ENCODE data around the gene SFTA2. TPM values are rescaled to one million over a fixed set of nuclear protein-coding genes. Genes with fewer than 3 reads are reported as not detected.
"Not testable (repeated sequence)": the region's sequence is repeated elsewhere in the genome, so short reads cannot be mapped to it uniquely, and the experiment has no call there.

SFTA2 gene
- total RNA-seq, 2 experiments from 2014 or later: not detected

DNA sequence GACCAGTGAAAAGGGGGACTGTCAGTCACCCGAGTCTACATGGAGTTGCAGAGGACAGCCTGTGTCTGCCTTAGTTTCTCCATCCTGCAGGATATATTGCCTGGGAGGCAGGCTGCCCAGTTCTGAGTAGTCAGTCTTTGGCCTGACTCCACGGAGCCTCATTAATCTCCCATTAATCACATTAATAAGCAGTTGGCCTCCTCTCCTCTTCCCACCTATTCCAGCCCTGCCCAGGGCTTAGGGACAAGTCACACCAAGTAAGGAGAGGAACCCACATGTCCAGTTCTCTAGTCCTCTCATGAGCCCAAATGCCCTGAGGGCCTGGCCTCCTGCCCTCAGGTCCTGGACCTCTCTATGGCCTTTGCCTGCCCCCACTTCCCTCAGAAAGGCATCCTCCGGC is 7.5 kb upstream of the SFTA2 start:
- CTCF ChIA-PET: interaction anchor here (0.7 to 1.0 kb wide), 2 partner anchors 24 to 25 kb away, joined by 3 read pairs; no protein-coding TSS in a partner anchor
- H3K4me3 Mint-ChIP-seq: no peak overlapping the region
- H3K9me3 Mint-ChIP-seq: no peaks in the 10 kb centered on the region
- peaks cover 2% of the 10 kb centered on the region for H3K4me1 Mint-ChIP-seq (ENCODE audit: low read depth)
- H3K36me3 Mint-ChIP-seq (ENCODE audit: low read depth): no peaks in the 10 kb centered on the region
- H3K27ac Mint-ChIP-seq: no peak overlapping the region
- intact Hi-C loops (cut with micrococcal nuclease): no loop called here
- DNase-seq: no peak
- H3K27me3 Mint-ChIP-seq (ENCODE audit: low read depth): peaks cover 31% of the 10 kb centered on the region

DNA sequence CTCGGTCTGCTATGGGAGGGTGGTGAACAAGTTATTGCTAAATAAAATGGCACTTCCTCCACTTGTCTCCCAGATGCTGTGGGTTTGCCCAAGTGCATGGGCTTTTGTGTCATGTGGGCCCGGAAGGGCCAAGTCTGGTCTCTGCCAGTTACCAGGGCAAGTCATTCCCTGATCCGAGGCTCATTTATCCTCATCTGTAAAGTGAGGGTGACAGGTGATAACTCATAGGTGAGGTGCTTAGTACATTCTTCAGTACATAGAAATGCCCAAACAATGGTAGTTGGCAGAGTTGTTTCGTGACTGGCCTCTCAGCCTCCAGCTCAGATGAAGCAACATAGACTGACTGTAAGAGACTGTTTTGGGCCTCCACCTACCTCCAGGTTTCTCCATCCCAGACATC is 6.8 kb upstream of the SFTA2 start:
- intact Hi-C loops (cut with micrococcal nuclease): no loop called here
- DNase-seq: no peak
- H3K27ac Mint-ChIP-seq: no peak overlapping the region
- H3K4me1 Mint-ChIP-seq (ENCODE audit: low read depth): peaks cover 2% of the 10 kb centered on the region
- H3K27me3 Mint-ChIP-seq (ENCODE audit: low read depth): peaks cover 26% of the 10 kb centered on the region
- no peaks in the 10 kb centered on the region for H3K36me3 Mint-ChIP-seq (ENCODE audit: low read depth)
- no peak overlapping the region for H3K4me3 Mint-ChIP-seq
- no peaks in the 10 kb centered on the region for H3K9me3 Mint-ChIP-seq
- CTCF ChIA-PET: interaction anchor here (0.6 kb wide), 2 partner anchors 131 to 149 kb away, joined by 3 read pairs; no protein-coding TSS in a partner anchor

GRCh38 chr6:30937265-30937664 is 5.3 kb upstream of the SFTA2 start:
- CTCF ChIA-PET: no interaction called here

GRCh38 chr6:30935018-30935417 is 3.0 kb upstream of the SFTA2 start:
- H3K9me3 Mint-ChIP-seq: no peaks in the 10 kb centered on the region
- intact Hi-C loops (cut with micrococcal nuclease): no loop called here
- H3K4me3 Mint-ChIP-seq: no peak overlapping the region
- no peaks in the 10 kb centered on the region for H3K27me3 Mint-ChIP-seq (ENCODE audit: low read depth)
- CTCF ChIA-PET: interaction anchor here (0.5 kb wide), 1 partner anchor 58 kb away, joined by 3 read pairs; no protein-coding TSS in a partner anchor
- DNase-seq: no peak
- H3K27ac Mint-ChIP-seq: no peak overlapping the region
- no peaks in the 10 kb centered on the region for H3K36me3 Mint-ChIP-seq (ENCODE audit: low read depth)
- no peaks in the 10 kb centered on the region for H3K4me1 Mint-ChIP-seq (ENCODE audit: low read depth)

More at GRCh38 chr6:30937265-30937664, 5.3 kb upstream of the SFTA2 start:
- no peak for DNase-seq
- no peaks in the 10 kb centered on the region for H3K9me3 Mint-ChIP-seq
- H3K4me3 Mint-ChIP-seq: no peak overlapping the region
- intact Hi-C loops (cut with micrococcal nuclease): no loop called here
- H3K36me3 Mint-ChIP-seq (ENCODE audit: low read depth): no peaks in the 10 kb centered on the region
- H3K27ac Mint-ChIP-seq: no peak overlapping the region
- H3K27me3 Mint-ChIP-seq (ENCODE audit: low read depth): peaks cover 15% of the 10 kb centered on the region
- H3K4me1 Mint-ChIP-seq (ENCODE audit: low read depth): no peaks in the 10 kb centered on the region

- Mint-ChIP-seq H3K27me3 (ENCODE audit: low read depth) (no peaks in the 10 kb centered on the region), H3K36me3 (ENCODE audit: low read depth) (peaks cover 12% of the 10 kb centered on the region), H3K4me1 (ENCODE audit: low read depth) (no peaks in the 10 kb centered on the region), H3K4me3 (no peak overlapping the region), H3K27ac (no peak overlapping the region), H3K9me3 (peaks cover 3% of the 10 kb centered on the region)
- CTCF ChIA-PET: no interaction called here
- no peak for DNase-seq
- intact Hi-C loops (cut with micrococcal nuclease): no loop called here
Measured at GRCh38 chr6:30932665-30933365, 845 bp upstream of the SFTA2 start.

DNA sequence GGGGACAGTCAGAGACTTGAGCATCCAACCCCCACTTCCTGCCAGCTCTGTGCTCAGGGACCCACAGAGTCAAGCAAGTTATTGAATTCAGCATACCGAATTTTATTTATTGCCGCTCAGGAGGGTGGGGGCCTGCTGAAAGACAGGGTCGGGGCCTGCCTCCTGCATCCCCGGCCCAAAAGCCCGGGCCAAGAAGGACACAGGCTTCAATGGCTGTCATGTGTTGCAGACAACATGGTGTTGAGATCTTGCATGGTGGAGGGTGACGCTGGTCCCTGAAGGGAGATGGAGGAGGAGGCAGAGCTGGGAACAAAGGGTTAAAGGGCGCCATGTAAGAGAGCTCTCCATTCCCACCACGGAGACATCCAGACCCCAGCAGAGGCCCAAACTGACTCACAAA is 698 bp downstream of the SFTA2 start:
- H3K4me1 Mint-ChIP-seq (ENCODE audit: low read depth): no peaks in the 10 kb centered on the region
- peaks cover 23% of the 10 kb centered on the region for H3K36me3 Mint-ChIP-seq (ENCODE audit: low read depth)
- no peaks in the 10 kb centered on the region for H3K27me3 Mint-ChIP-seq (ENCODE audit: low read depth)
- CTCF ChIA-PET: interaction anchor here (0.7 kb wide), 2 partner anchors 50 to 131 kb away, joined by 3 to 4 read pairs; no protein-coding TSS in a partner anchor
- H3K9me3 Mint-ChIP-seq: peaks cover 3% of the 10 kb centered on the region
- intact Hi-C loops (cut with micrococcal nuclease): no loop called here
- H3K4me3 Mint-ChIP-seq: no peak overlapping the region
- no peak overlapping the region for H3K27ac Mint-ChIP-seq
- DNase-seq: no peak

GRCh38 chr6:30930506-30930905 is 1.5 kb downstream of the SFTA2 start:
- Mint-ChIP-seq H3K27me3 (ENCODE audit: low read depth) (no peaks in the 10 kb centered on the region), H3K9me3 (peaks cover 3% of the 10 kb centered on the region), H3K36me3 (ENCODE audit: low read depth) (peaks cover 23% of the 10 kb centered on the region), H3K4me3 (no peak overlapping the region), H3K27ac (no peak overlapping the region), H3K4me1 (ENCODE audit: low read depth) (no peaks in the 10 kb centered on the region)
- DNase-seq: no peak
- intact Hi-C loops (cut with micrococcal nuclease): no loop called here
- CTCF ChIA-PET: interaction anchor here (2.4 kb wide), 1 partner anchor 15 kb away, joined by 11 read pairs; no protein-coding TSS in a partner anchor

DNA sequence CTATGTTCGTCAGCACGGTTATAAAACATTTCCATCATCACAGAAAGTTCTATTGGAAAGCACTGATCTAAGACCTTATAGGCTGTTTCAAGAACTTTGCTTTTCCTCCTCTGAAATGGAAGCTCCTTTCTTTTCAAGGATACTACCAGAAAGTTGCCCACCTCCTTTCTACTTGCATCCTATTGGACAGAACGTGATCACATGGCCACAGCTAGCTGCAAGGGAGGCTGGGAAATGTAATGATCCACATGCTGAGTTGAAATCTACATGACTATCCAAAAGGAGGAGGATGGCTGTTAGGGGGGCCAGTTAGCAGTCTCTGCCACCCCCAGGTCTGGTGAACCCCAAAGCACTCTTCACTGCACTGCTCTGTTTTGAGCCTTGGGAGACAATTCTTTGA is 3.3 kb downstream of the SFTA2 start:
- no peak for DNase-seq
- peaks cover 23% of the 10 kb centered on the region for H3K36me3 Mint-ChIP-seq (ENCODE audit: low read depth)
- peaks cover 3% of the 10 kb centered on the region for H3K9me3 Mint-ChIP-seq
- no peaks in the 10 kb centered on the region for H3K4me1 Mint-ChIP-seq (ENCODE audit: low read depth)
- intact Hi-C loops (cut with micrococcal nuclease): no loop called here
- H3K27me3 Mint-ChIP-seq (ENCODE audit: low read depth): no peaks in the 10 kb centered on the region
- no peak overlapping the region for H3K4me3 Mint-ChIP-seq
- CTCF ChIA-PET: interaction anchor here (2.4 kb wide), 1 partner anchor 13 kb away, joined by 11 read pairs; no protein-coding TSS in a partner anchor
- H3K27ac Mint-ChIP-seq: no peak overlapping the region

GRCh38 chr6:30927080-30927479 is 4.9 kb downstream of the SFTA2 start:
- CTCF ChIA-PET: interaction anchor here (1.2 kb wide), 1 partner anchor 12 kb away, joined by 4 read pairs; no protein-coding TSS in a partner anchor

GRCh38 chr6:30926644-30927043 is 5.3 kb downstream of the SFTA2 start:
- Mint-ChIP-seq H3K4me1 (ENCODE audit: low read depth) (no peaks in the 10 kb centered on the region), H3K27ac (no peak overlapping the region), H3K36me3 (ENCODE audit: low read depth) (peaks cover 25% of the 10 kb centered on the region), H3K9me3 (peaks cover 3% of the 10 kb centered on the region), H3K4me3 (no peak overlapping the region), H3K27me3 (ENCODE audit: low read depth) (no peaks in the 10 kb centered on the region)
- CTCF ChIA-PET: interaction anchor here (1.2 kb wide), 1 partner anchor 11 kb away, joined by 4 read pairs; no protein-coding TSS in a partner anchor
- intact Hi-C loops (cut with micrococcal nuclease): no loop called here
- DNase-seq: no peak

More at GRCh38 chr6:30927080-30927479, 4.9 kb downstream of the SFTA2 start:
- H3K27me3 Mint-ChIP-seq (ENCODE audit: low read depth); H3K4me1 Mint-ChIP-seq (ENCODE audit: low read depth); intact Hi-C loops (cut with micrococcal nuclease); H3K27ac Mint-ChIP-seq; H3K9me3 Mint-ChIP-seq; DNase-seq; H3K4me3 Mint-ChIP-seq: not testable (repeated sequence)
- H3K36me3 Mint-ChIP-seq (ENCODE audit: low read depth): peaks cover 25% of the 10 kb centered on the region

GRCh38 chr6:30924040-30924627 is 7.8 kb downstream of the SFTA2 start:
- H3K27me3 Mint-ChIP-seq (ENCODE audit: low read depth); DNase-seq; H3K4me1 Mint-ChIP-seq (ENCODE audit: low read depth); H3K9me3 Mint-ChIP-seq; intact Hi-C loops (cut with micrococcal nuclease); H3K4me3 Mint-ChIP-seq; CTCF ChIA-PET; H3K27ac Mint-ChIP-seq: not testable (repeated sequence)
- peaks cover 37% of the 10 kb centered on the region for H3K36me3 Mint-ChIP-seq (ENCODE audit: low read depth)

DNA sequence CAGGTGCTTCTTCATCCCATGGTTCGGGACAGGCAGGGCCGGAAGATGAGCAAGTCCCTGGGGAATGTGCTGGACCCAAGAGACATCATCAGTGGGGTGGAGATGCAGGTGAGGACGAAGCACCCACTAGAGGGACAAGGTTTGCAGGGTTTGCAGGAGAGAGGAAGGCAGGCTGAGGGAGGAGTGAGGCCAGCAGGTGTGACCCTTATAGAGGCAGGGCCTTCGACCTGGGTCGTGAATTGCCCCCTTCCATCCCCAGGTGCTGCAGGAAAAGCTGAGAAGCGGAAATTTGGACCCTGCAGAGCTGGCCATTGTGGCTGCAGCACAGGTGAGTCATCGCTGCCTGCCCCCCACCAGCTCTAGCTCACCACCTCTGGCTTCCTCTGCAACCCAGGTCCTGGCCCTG is 9.5 kb downstream of the SFTA2 start:
- Mint-ChIP-seq H3K27me3 (ENCODE audit: low read depth) (no peaks in the 10 kb centered on the region), H3K4me3 (no peak overlapping the region), H3K4me1 (ENCODE audit: low read depth) (peaks cover 2% of the 10 kb centered on the region), H3K27ac (no peak overlapping the region), H3K36me3 (ENCODE audit: low read depth) (peaks cover 31% of the 10 kb centered on the region), H3K9me3 (no peaks in the 10 kb centered on the region)
- intact Hi-C loops (cut with micrococcal nuclease): no loop called here
- CTCF ChIA-PET: no interaction called here
- DNase-seq: no peak

Measured in activated naive CD4-positive, alpha-beta T cell treated with anti-CD3 and anti-CD28 coated beads for 36 hours (primary cell).